Gastroesophageal sphincter (tissue), 3 donors: ENCODE data around the gene GRHL1.

ENCODE experiments used
- EP300 ChIP-seq: sonication (generic); formaldehyde crosslinking; IDR thresholded peaks from one replicate; pipeline ENCODE4 v1.6.1; 2017; ENCODE audit warnings: antibody characterized with exemption, mild to moderate bottlenecking
- POLR2A ChIP-seq, 2 donors: fragments of 450-650 bp; IDR thresholded peaks; one replicate each; pipeline ENCODE4 v1.6.1; 2017; ENCODE audit warnings: antibody characterized with exemption in 2 of 2, mild to moderate bottlenecking in 2 of 2, moderate library complexity in 1 of 2
- POLR2AphosphoS5 ChIP-seq: sonication (generic); formaldehyde crosslinking; IDR thresholded peaks from one replicate; pipeline ENCODE4 v1.6.1; 2017; ENCODE audit warnings: antibody characterized with exemption
- TF ChIP-seq, protein P1 (sequence below), 4 experiments: fragments of 200-600 bp in 2 of 4; fragments of 450-650 bp in 2 of 4; sonication (generic) in 1 of 4; IDR thresholded peaks; one replicate each; pipeline ENCODE4 v1.5.1; 2017 to 2019; ENCODE audit warnings: antibody characterized with exemption in 4 of 4, mild to moderate bottlenecking in 2 of 4, moderate library complexity in 2 of 4

DNA sequence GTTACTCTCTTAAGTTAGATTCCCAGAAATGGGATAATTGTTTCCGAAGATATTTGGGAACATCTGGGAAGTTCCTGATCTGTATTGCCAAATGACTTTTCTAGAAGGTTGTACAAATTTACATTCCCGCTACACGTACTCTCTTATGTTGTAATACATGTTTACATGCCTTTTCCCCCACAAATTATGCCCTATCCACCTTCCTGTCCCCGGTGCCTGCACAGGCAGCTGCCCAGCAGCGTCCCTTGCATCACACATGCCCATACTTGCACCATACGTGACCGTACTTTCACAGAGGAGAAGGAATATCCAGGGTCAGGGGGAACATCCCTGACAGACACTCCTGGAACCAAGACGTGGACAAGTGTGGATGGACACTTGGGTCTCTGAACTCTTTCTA lies 67.7 kb downstream of the GRHL1 start:
- TF ChIP-seq, protein P1, sequence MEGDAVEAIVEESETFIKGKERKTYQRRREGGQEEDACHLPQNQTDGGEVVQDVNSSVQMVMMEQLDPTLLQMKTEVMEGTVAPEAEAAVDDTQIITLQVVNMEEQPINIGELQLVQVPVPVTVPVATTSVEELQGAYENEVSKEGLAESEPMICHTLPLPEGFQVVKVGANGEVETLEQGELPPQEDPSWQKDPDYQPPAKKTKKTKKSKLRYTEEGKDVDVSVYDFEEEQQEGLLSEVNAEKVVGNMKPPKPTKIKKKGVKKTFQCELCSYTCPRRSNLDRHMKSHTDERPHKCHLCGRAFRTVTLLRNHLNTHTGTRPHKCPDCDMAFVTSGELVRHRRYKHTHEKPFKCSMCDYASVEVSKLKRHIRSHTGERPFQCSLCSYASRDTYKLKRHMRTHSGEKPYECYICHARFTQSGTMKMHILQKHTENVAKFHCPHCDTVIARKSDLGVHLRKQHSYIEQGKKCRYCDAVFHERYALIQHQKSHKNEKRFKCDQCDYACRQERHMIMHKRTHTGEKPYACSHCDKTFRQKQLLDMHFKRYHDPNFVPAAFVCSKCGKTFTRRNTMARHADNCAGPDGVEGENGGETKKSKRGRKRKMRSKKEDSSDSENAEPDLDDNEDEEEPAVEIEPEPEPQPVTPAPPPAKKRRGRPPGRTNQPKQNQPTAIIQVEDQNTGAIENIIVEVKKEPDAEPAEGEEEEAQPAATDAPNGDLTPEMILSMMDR (IDR thresholded peaks at IDR 0.05): no peak
- no peak for TF ChIP-seq EP300
- TF ChIP-seq POLR2AphosphoS5: peak; percentile 75
- TF ChIP-seq POLR2A (IDR thresholded peaks at IDR 0.05): no peak
